AG08395 (cell line): ENCODE data around the gene PRTFDC1.
"Not testable (repeated sequence)": the region's sequence is repeated elsewhere in the genome, so short reads cannot be mapped to it uniquely, and the experiment has no call there.

ENCODE experiments used
- DNase-seq: peaks from one replicate; pipeline ENCODE4 v3.0.0; 2012; ENCODE audit warnings: mixed read lengths, low spot score

The PRTFDC1 gene

GRCh38 chr10:24930427-24930826 is 22.0 kb downstream of the PRTFDC1 start:
- no peak for DNase-seq

DNA sequence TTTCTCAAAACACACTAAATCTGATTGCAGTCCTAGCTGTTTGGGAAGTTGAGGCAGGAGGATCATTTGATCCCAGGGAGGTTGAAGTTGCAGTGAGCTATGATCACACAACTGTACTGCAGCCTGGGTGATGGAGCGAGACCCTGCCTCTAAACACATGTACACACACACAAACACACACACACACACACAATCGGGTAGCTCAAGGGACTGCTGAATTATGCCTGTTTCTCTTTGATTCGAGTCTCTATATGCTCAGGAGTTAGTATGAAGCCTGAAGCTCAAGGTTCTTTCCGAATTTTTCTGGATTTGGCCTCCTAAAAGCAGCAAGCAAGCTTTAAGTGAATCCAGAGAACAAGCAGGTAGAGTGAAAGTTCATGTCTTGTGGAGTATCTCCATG is 22.5 kb downstream of the PRTFDC1 start:
- no peak for DNase-seq

DNA sequence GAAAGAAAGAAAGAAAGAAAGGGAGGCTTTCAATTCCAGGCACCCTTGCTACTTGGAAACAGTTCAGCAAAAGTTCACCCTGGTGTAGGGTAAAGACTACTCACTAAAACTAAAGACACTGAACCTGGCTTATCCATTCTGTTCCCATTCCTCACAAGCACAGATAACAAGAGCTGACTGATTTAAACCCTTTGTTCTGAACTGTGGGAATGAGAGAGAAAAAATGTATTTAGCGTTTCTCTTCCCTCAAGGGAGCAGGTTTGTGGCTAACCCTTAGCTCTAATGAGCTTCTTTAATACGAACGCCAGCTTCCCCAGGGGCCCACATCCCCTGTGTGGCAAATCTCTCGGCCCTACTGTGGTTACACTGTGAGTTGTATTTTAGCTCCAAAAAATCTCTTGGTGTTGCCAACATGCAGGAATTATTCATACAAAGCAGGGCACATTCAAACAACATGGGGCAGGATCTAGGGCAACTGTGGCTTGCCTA is 23.3 kb downstream of the PRTFDC1 start:
- peak; percentile 86 for DNase-seq

- no peak for DNase-seq
Observed at GRCh38 chr10:24928163-24928562, 24.2 kb downstream of the PRTFDC1 start.

DNA sequence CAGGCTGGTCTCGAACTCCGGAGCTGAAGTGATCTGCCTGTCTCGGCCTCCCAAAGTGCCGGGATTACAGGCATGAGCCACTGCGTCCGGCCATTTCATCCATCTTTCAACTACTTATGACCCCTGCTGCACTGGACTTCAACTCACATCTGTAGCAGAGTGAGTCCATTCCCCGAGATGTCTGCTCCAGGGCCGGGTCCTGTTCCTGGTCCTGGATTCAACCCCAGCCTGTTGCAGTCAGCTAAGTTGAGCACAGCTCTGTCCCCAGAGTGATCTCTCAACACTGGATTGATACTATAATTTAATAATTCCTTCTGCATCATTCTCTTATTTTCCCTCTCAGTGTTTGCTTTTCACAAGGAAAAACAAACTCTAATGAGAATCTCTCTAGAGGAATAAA is 25.8 kb downstream of the PRTFDC1 start:
- no peak for DNase-seq

DNA sequence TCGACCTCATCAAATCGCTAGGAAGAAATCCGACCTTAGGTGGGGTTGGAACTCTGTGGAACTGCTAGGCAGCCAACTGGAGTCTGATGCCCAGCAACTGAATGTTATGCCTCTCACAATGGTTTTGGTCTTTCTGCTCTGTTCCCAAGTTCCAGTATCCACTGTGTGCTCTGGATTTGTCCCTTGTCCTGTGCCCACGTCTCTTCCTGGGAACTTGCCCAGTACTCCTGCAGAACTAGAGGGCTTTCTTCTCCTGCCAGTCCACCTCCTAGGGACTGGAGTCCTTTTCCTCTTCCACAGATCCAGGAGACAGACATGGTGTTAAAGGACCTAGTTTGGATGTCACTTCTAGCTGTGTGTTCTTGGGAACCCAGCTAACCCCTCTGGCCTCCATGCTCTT is 26.6 kb downstream of the PRTFDC1 start:
- no peak for DNase-seq

GRCh38 chr10:24924483-24924882 is 27.9 kb downstream of the PRTFDC1 start:
- DNase-seq: not testable (repeated sequence)

DNA sequence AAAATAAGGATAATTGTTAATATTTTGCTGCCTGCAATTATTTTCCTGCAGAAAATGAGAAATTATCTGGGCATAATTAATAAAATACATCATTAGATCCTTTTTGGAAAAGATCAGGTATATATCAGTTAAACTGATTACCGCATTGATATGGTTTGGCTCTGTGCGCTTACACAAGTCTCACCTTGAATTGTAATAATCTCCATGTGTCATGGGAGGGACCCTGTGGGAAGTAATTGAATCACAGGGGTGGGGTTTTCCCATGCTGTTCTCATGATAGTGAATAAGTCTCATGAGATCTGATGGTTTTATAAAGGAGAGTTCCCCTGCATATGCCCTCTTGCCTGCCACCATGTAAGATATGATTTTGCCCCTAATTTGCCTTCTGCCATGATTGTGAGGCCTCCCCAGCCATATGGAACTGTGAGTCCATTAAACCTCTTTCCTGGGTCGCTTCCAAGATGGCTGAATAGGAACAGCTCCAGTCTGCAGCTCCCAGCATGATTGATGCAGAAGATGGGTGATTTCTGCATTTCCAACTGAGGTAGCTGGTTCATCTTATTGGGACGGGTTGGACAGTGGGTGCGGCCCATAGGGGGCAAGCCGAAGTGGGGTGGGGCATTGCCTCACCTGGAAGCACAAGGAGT is 30.1 kb downstream of the PRTFDC1 start:
- DNase-seq: not testable (repeated sequence)

GRCh38 chr10:24920907-24921881 is 31.2 kb downstream of the PRTFDC1 start:
- peak; percentile 94 for DNase-seq

DNA sequence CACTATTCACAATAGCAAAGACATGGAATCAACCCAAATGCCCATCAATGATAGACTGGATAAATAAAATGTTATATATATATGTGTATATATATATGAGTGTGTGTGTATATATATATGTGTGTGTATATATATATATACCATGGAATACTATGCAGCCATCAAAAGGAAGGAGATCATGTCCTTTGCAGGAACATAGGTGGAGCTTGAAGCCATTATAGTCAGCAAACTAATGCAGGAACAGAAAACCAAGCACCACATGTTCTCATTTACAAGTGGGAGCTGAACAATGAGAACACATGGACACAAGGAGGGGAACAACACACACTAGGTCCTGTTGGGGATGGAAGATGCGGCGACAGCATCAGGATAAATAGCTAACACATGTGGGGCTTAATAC is 32.2 kb downstream of the PRTFDC1 start:
- DNase-seq: not testable (repeated sequence)

GRCh38 chr10:24919629-24920028 is 32.8 kb downstream of the PRTFDC1 start:
- not testable (repeated sequence) for DNase-seq

GRCh38 chr10:24917979-24918378 is 34.4 kb downstream of the PRTFDC1 start:
- DNase-seq: no peak

GRCh38 chr10:24917493-24917892 is 34.9 kb downstream of the PRTFDC1 start:
- no peak for DNase-seq

- DNase-seq: no peak
Observed at GRCh38 chr10:24916365-24916764, 36.0 kb downstream of the PRTFDC1 start.

DNA sequence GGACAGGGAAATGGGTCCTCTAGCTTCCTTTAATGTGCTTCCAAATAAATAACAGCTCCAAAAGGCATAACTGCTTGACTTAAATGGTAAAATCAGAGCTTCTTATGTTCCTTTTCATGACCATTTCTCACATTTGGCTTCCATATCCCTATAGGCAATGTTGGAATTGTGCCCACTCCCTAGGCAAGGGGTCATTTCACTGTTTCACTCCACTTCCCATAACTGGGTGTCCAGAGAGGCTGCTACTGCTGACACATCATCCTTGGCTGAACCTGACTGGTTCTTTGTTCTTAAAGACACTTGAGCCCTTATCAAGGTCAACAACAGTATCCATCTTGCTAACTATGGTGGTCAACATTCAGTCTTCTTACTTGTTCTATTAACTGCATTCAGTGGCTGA is 37.1 kb downstream of the PRTFDC1 start:
- no peak for DNase-seq

- DNase-seq: no peak
Observed at GRCh38 chr10:24914148-24914547, 38.3 kb downstream of the PRTFDC1 start.

- DNase-seq: no peak
Observed at GRCh38 chr10:24912215-24912614, 40.2 kb downstream of the PRTFDC1 start.

GRCh38 chr10:24911029-24911428 is 41.4 kb downstream of the PRTFDC1 start:
- no peak for DNase-seq

DNA sequence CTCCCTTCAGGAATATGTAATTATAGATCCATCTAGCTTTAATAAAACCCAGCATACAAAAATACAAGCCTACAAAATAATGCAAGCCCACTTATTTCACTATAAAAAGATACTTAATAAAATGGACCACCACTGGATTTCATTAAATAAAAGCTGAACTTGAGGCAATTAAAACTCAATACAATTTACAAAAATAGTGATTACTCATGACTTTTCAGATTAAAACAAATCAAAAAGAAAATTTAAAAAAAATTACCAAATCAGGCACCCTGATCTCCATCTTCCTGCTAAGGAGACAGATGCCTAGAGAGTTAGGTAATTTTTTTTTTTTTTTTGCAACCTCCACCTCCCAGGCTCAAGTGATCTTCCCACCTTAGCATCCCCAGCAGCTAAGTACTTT is 41.8 kb downstream of the PRTFDC1 start:
- DNase-seq: no peak

DNA sequence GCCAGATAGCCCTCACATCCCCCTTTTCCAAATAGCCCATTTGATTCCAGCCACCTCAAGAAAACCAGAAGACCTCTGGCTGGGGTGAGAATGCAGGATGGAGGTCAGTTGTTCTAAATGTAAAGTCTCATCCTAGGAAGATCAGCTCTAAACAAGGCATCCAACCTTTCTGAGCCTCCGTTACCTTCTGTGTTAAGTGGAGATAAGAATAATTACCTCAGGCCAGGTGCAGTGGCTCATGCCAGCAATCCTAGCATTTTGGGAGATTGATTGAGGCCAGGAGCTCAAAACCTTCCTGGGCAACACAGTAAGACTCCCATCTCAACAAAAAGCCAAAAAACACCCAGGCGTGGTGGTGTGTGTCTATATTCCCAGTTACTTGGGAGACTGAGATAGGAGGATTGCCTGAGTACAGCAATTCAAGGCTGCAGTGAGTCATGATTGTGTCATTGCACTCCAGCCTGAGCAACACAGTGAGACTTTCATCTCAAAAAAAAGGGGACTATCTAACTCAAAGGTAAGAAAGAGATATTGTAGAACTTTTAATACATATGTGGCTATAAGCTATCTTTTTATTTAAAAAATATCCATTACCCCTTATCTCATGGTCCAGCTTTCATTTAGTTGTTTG is 43.5 kb downstream of the PRTFDC1 start:
- DNase-seq: peak; percentile 27

DNA sequence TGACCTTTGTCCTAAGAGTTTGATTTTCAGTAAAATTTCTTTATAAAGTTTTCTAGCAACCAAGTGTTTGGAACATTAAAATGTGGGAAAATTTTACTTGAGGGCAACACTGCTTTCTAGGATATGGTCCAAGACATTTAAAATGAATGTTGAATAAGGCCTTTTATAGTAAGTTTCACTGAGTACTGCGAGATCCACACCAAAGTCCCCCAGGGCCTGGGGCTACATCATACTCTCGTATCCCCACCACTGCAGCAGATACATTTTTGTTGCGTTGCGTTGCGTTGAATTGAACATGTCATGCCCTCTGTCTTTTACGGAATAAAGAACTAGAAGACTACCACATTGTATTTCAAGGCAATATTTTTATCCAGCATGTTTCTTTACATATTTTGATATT is 44.5 kb downstream of the PRTFDC1 start:
- DNase-seq: no peak

GRCh38 chr10:24906372-24906771 is 46.0 kb downstream of the PRTFDC1 start:
- no peak for DNase-seq

- no peak for DNase-seq
Observed at GRCh38 chr10:24904824-24905223, 47.6 kb downstream of the PRTFDC1 start.
